ENCODE data around the gene MAP3K14. TPM values are rescaled to one million over a fixed set of nuclear protein-coding genes. Genes with fewer than 3 reads are reported as not detected.
A peak's percentile ranks its signal among the peaks of the same experiment; 100 is the strongest.

MAP3K14 gene
- total and polyA plus RNA-seq, 2 experiments from 2014 or later: 1.3 to 2.9 TPM

- Histone ChIP-seq H3K4me1 (ENCODE audit: low read depth) (peaks cover 16% of the 10 kb centered on the region), H3K27me3 (no peaks in the 10 kb centered on the region), H3K36me3 (no peaks in the 10 kb centered on the region), H3K27ac (peak overlapping the region; percentile 81), H3K9me3 (ENCODE audit: low read depth) (no peaks in the 10 kb centered on the region), H3K4me3 (no peak overlapping the region)
- no peak for DNase-seq (ENCODE audit: low read depth in 1 of 2, low spot score in 1 of 2)
- TF ChIP-seq CTCF (IDR thresholded peaks at IDR 0.05; ENCODE audit: low read depth, low read length): no peak
These were observed 16.6 kb downstream of the MAP3K14 start for GRCh38 chr17:45300060-45300751.

- DNase-seq (ENCODE audit: low read depth in 1 of 2, low spot score in 1 of 2): peak in 1 of 2 donors; percentile 61
- peaks cover 24% of the 10 kb centered on the region for H3K4me1 ChIP-seq (ENCODE audit: low read depth)
- H3K9me3 ChIP-seq (ENCODE audit: low read depth): no peaks in the 10 kb centered on the region
- H3K27ac ChIP-seq: peak overlapping the region; percentile 81
- H3K27me3 ChIP-seq: no peaks in the 10 kb centered on the region
- no peak for TF ChIP-seq CTCF (IDR thresholded peaks at IDR 0.05; ENCODE audit: low read depth, low read length)
- no peak overlapping the region for H3K4me3 ChIP-seq
- no peaks in the 10 kb centered on the region for H3K36me3 ChIP-seq
These were observed 17.5 kb downstream of the MAP3K14 start for GRCh38 chr17:45299361-45299760.

- H3K27ac ChIP-seq: no peak overlapping the region
- no peak for TF ChIP-seq CTCF (IDR thresholded peaks at IDR 0.05; ENCODE audit: low read depth, low read length)
These were observed 18.1 kb downstream of the MAP3K14 start for GRCh38 chr17:45298546-45299285.

GRCh38 chr17:45296833-45297124 is 20.0 kb downstream of the MAP3K14 start:
- Histone ChIP-seq H3K27ac (no peak overlapping the region), H3K4me1 (ENCODE audit: low read depth) (peaks cover 43% of the 10 kb centered on the region), H3K4me3 (no peak overlapping the region), H3K27me3 (no peaks in the 10 kb centered on the region), H3K9me3 (ENCODE audit: low read depth) (no peaks in the 10 kb centered on the region), H3K36me3 (no peaks in the 10 kb centered on the region)
- TF ChIP-seq CTCF (IDR thresholded peaks at IDR 0.05; ENCODE audit: low read depth, low read length): no peak
- DNase-seq (ENCODE audit: low read depth in 1 of 2, low spot score in 1 of 2): no peak

More at GRCh38 chr17:45298546-45299285, 18.1 kb downstream of the MAP3K14 start:
- H3K36me3 ChIP-seq: no peaks in the 10 kb centered on the region
- no peak overlapping the region for H3K4me3 ChIP-seq
- no peak for DNase-seq (ENCODE audit: low read depth in 1 of 2, low spot score in 1 of 2)
- no peaks in the 10 kb centered on the region for H3K27me3 ChIP-seq
- H3K4me1 ChIP-seq (ENCODE audit: low read depth): peaks cover 31% of the 10 kb centered on the region
- no peaks in the 10 kb centered on the region for H3K9me3 ChIP-seq (ENCODE audit: low read depth)

- peaks cover 43% of the 10 kb centered on the region for H3K4me1 ChIP-seq (ENCODE audit: low read depth)
These were observed 20.6 kb downstream of the MAP3K14 start for GRCh38 chr17:45296003-45296832.

More at GRCh38 chr17:45296003-45296832, 20.6 kb downstream of the MAP3K14 start:
- TF ChIP-seq CTCF (IDR thresholded peaks at IDR 0.05; ENCODE audit: low read depth, low read length): no peak
- no peak overlapping the region for H3K27ac ChIP-seq
- no peak overlapping the region for H3K4me3 ChIP-seq
- H3K9me3 ChIP-seq (ENCODE audit: low read depth): no peaks in the 10 kb centered on the region
- no peaks in the 10 kb centered on the region for H3K27me3 ChIP-seq
- peak in 1 of 2 donors; percentile 49 for DNase-seq (ENCODE audit: low read depth in 1 of 2, low spot score in 1 of 2)
- H3K36me3 ChIP-seq: no peaks in the 10 kb centered on the region

Measured in cardiac muscle cell (in vitro differentiated cells and primary cell).